ENCODE measurements around the gene TMEFF2. TPM values are rescaled to one million over a fixed set of nuclear protein-coding genes. Genes with fewer than 3 reads are reported as not detected.

Gene TMEFF2
- polyA plus RNA-seq, 1 of the 3 experiments (the other 2 are of a cell fraction) = 5.4 TPM

DNA sequence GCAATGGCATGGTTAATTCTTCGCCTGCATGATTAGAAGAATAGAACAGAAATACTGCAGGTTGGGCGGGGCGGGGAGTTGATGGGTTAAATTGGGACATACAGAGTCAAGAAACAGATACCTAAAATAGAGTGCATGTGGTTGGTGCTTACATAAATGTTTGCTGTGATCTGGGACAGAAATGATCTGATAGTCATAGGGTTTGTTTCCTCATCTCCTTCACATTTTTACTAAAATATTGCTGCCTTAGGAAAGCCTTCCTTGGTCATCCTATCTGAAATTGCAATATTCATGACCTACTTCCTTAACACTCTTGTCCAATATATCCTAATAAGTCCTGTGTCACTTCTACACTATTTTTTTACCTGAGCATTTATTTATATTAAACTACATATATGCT, 163.9 kb downstream of the TMEFF2 start (continued):
- TF ChIP-seq, protein P1, sequence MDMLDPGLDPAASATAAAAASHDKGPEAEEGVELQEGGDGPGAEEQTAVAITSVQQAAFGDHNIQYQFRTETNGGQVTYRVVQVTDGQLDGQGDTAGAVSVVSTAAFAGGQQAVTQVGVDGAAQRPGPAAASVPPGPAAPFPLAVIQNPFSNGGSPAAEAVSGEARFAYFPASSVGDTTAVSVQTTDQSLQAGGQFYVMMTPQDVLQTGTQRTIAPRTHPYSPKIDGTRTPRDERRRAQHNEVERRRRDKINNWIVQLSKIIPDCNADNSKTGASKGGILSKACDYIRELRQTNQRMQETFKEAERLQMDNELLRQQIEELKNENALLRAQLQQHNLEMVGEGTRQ (IDR thresholded peaks at IDR 0.05; ENCODE audit: borderline replicate concordance, low read depth, low read length) = no peak
- TF ChIP-seq, protein P2, sequence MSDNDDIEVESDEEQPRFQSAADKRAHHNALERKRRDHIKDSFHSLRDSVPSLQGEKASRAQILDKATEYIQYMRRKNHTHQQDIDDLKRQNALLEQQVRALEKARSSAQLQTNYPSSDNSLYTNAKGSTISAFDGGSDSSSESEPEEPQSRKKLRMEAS (IDR thresholded peaks at IDR 0.05; ENCODE audit: low read depth) = no peak
- TF ChIP-seq, protein P3, sequence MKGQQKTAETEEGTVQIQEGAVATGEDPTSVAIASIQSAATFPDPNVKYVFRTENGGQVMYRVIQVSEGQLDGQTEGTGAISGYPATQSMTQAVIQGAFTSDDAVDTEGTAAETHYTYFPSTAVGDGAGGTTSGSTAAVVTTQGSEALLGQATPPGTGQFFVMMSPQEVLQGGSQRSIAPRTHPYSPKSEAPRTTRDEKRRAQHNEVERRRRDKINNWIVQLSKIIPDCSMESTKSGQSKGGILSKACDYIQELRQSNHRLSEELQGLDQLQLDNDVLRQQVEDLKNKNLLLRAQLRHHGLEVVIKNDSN (IDR thresholded peaks at IDR 0.05; ENCODE audit: borderline replicate concordance, low read depth) = no peak
- no peak for TF ChIP-seq GABPA (IDR thresholded peaks at IDR 0.05; ENCODE audit: low read depth)
- TF ChIP-seq NRF1 (IDR thresholded peaks at IDR 0.05; ENCODE audit: low read depth, low read length) = no peak
- no peak for TF ChIP-seq NFIC (IDR thresholded peaks at IDR 0.05; ENCODE audit: borderline replicate concordance)
- TF ChIP-seq SMC3 (IDR thresholded peaks at IDR 0.05; ENCODE audit: low read depth, low read length) = no peak
- TF ChIP-seq MEF2A (IDR thresholded peaks at IDR 0.05; ENCODE audit: borderline replicate concordance, low read depth) = no peak
- no peak for TF ChIP-seq RXRA (IDR thresholded peaks at IDR 0.05; ENCODE audit: borderline replicate concordance, low read depth)
- no peak for TF ChIP-seq EZH2phosphoT487 (IDR thresholded peaks at IDR 0.05; ENCODE audit: borderline replicate concordance, low read depth)
- no peak for TF ChIP-seq YY1 (IDR thresholded peaks at IDR 0.05; ENCODE audit: low read depth)
- TF ChIP-seq RFX5 (IDR thresholded peaks at IDR 0.05; ENCODE audit: low read length) = no peak
- TF ChIP-seq TEAD4 (IDR thresholded peaks at IDR 0.05; ENCODE audit: borderline replicate concordance, insufficient read depth) = no peak

DNA sequence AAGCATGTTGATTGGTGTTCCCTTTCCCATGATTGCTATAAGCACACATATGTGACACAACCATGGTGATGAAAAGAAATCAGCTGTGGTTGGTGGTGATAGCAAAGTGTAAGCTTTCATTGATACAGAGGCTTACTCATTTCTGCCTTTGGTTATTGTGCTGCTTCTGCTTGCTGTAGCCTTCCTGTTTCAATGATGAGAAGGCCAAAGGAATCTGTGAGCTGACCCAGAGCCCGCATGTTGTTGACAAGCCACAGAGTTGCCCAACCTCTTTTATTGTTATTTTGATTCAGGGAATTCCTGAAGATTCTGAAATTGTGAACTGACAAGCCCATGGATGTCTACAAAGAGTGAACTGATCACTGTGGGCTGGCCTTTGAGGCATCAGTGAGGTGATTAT, 164.4 kb downstream of the TMEFF2 start:
- Histone ChIP-seq H3K27me3 (ENCODE audit: insufficient read depth) (no peaks in the 10 kb centered on the region), H3F3A (replicated peaks; ENCODE audit: insufficient read depth) (no peaks in the 10 kb centered on the region), H3K36me3 (replicated peaks in 1 of 2; ENCODE audit: control insufficient read depth in 1 of 2, insufficient read depth in 2 of 2, low read length in 1 of 2) (no peaks in the 10 kb centered on the region), H2AFZ (ENCODE audit: low read depth) (no peak overlapping the region), H3K9me3 (no peaks in the 10 kb centered on the region), H4K20me1 (ENCODE audit: insufficient read depth) (no peaks in the 10 kb centered on the region), H3K9me2 (no peaks in the 10 kb centered on the region), H3K4me1 (ENCODE audit: control insufficient read depth in 1 of 2, insufficient read depth in 2 of 2, low read depth in 1 of 2, low read length in 1 of 2) (peaks cover 0 to 3% of the 10 kb centered on the region in 2 experiments; a peak in 2 of 4 replicates), H3K27ac (ENCODE audit: low read depth in 2 of 2, low read length in 1 of 2) (no peak overlapping the region), H3K4me3 (ENCODE audit: low read depth in 2 of 2, low read length in 1 of 2) (no peak overlapping the region), H3K79me2 (ENCODE audit: insufficient read depth) (no peaks in the 10 kb centered on the region), H3K9ac (no peak overlapping the region), H3K4me2 (no peak overlapping the region)
- TF ChIP-seq, protein P4, sequence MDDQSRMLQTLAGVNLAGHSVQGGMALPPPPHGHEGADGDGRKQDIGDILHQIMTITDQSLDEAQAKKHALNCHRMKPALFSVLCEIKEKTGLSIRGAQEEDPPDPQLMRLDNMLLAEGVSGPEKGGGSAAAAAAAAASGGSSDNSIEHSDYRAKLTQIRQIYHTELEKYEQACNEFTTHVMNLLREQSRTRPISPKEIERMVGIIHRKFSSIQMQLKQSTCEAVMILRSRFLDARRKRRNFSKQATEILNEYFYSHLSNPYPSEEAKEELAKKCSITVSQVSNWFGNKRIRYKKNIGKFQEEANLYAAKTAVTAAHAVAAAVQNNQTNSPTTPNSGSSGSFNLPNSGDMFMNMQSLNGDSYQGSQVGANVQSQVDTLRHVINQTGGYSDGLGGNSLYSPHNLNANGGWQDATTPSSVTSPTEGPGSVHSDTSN (IDR thresholded peaks at IDR 0.05) = no peak
- TF ChIP-seq RCOR1 (IDR thresholded peaks at IDR 0.05; ENCODE audit: low read length) = no peak
- TF ChIP-seq, protein P5, sequence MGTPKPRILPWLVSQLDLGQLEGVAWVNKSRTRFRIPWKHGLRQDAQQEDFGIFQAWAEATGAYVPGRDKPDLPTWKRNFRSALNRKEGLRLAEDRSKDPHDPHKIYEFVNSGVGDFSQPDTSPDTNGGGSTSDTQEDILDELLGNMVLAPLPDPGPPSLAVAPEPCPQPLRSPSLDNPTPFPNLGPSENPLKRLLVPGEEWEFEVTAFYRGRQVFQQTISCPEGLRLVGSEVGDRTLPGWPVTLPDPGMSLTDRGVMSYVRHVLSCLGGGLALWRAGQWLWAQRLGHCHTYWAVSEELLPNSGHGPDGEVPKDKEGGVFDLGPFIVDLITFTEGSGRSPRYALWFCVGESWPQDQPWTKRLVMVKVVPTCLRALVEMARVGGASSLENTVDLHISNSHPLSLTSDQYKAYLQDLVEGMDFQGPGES (IDR thresholded peaks at IDR 0.05; ENCODE audit: low read depth, low read length) = no peak
- TF ChIP-seq TCF12 (IDR thresholded peaks at IDR 0.05) = no peak
- TF ChIP-seq POLR2AphosphoS5 (IDR thresholded peaks at IDR 0.05; ENCODE audit: low read depth, low read length) = no peak
- TF ChIP-seq, protein P1 (IDR thresholded peaks at IDR 0.05; ENCODE audit: borderline replicate concordance, low read depth, low read length) = no peak
- no peak for TF ChIP-seq ELF1 (IDR thresholded peaks at IDR 0.05)
- no peak for TF ChIP-seq NRF1 (IDR thresholded peaks at IDR 0.05; ENCODE audit: low read depth, low read length)
- TF ChIP-seq CHD2 (IDR thresholded peaks at IDR 0.05; ENCODE audit: low read length, partially characterized antibody) = no peak
- no peak for TF ChIP-seq MEF2A (IDR thresholded peaks at IDR 0.05; ENCODE audit: borderline replicate concordance, low read depth)
- TF ChIP-seq, protein P6, sequence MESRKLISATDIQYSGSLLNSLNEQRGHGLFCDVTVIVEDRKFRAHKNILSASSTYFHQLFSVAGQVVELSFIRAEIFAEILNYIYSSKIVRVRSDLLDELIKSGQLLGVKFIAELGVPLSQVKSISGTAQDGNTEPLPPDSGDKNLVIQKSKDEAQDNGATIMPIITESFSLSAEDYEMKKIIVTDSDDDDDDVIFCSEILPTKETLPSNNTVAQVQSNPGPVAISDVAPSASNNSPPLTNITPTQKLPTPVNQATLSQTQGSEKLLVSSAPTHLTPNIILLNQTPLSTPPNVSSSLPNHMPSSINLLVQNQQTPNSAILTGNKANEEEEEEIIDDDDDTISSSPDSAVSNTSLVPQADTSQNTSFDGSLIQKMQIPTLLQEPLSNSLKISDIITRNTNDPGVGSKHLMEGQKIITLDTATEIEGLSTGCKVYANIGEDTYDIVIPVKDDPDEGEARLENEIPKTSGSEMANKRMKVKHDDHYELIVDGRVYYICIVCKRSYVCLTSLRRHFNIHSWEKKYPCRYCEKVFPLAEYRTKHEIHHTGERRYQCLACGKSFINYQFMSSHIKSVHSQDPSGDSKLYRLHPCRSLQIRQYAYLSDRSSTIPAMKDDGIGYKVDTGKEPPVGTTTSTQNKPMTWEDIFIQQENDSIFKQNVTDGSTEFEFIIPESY (IDR thresholded peaks at IDR 0.05; ENCODE audit: borderline replicate concordance, low read depth) = no peak
- TF ChIP-seq, protein P2 (IDR thresholded peaks at IDR 0.05; ENCODE audit: low read depth) = no peak
- TF ChIP-seq TEAD4 (IDR thresholded peaks at IDR 0.05; ENCODE audit: borderline replicate concordance, insufficient read depth) = no peak
- no peak for TF ChIP-seq FOXJ3 (CRISPR knock-in tag; IDR thresholded peaks at IDR 0.05)
- no peak for TF ChIP-seq FOXM1 (IDR thresholded peaks at IDR 0.05; ENCODE audit: low read depth)
- TF ChIP-seq YY1 (IDR thresholded peaks at IDR 0.05; ENCODE audit: low read depth) = no peak
- no peak for TF ChIP-seq EP300 (IDR thresholded peaks at IDR 0.05; ENCODE audit: borderline replicate concordance in 1 of 2, low read depth in 1 of 2, low read length in 1 of 2)
- DNase-seq = no peak
- POLR2A ChIA-PET = no interaction called here
- CTCF ChIA-PET = no interaction called here
- WGBS (ENCODE audit: low lambda C conversion rate) = 79% methylated on average over 1 of the region's 1 CpG
